ENCODE results near the gene C3. TPM values are rescaled to one million over a fixed set of nuclear protein-coding genes. Genes with fewer than 3 reads are reported as not detected.
"Not testable (repeated sequence)": the region's sequence is repeated elsewhere in the genome, so short reads cannot be mapped to it uniquely, and the experiment has no call there.

The C3 gene
- total RNA-seq, 1 experiment from 2014 or later: 2.2 TPM

GRCh38 chr19:6691342-6691741 lies 29.1 kb downstream of the C3 start:
- no peaks in the 10 kb centered on the region for H3K27me3 ChIP-seq
- H3K36me3 ChIP-seq: no peaks in the 10 kb centered on the region
- H3K9me3 ChIP-seq: no peaks in the 10 kb centered on the region
- H3K4me3 ChIP-seq: no peak overlapping the region
- DNase-seq: no peak

DNA sequence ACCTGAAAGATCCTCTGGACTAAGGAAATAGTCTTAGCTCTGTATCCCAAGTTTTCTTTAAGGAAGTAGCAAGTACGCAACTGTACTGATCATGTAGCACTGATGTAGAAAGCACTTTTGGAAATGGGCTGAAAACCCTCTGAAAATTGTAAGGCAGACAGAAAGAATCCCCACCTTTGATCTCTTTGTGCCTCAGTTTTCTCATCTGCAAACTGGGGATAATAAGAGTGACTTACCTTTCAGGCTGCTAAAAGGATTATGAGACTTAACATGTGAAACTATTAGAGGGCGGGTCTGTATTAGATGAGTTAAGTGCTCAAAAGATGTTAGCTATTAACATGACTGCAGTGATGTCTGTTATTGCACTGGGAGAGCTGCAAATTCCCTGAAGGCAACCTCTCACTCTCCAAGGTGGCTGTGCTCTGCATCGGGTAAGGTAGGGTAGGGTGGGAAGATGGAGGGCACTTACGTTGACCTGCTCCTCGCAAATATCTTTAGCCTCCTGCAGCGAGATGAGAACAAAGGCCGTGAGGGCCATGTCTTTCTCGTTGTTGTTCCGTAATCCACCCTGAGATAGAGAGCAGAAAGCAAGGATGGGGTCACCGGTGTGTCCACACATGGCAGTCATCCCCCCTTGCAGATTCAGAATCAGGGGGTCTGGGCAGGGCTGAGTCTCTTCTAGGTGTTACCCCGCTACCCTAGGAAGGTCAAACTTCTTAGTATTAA lies 30.1 kb downstream of the C3 start:
- no peak for DNase-seq
- Histone ChIP-seq H3K4me3 (no peak overlapping the region), H3K27me3 (no peaks in the 10 kb centered on the region), H3K36me3 (no peaks in the 10 kb centered on the region), H3K9me3 (no peaks in the 10 kb centered on the region)

DNA sequence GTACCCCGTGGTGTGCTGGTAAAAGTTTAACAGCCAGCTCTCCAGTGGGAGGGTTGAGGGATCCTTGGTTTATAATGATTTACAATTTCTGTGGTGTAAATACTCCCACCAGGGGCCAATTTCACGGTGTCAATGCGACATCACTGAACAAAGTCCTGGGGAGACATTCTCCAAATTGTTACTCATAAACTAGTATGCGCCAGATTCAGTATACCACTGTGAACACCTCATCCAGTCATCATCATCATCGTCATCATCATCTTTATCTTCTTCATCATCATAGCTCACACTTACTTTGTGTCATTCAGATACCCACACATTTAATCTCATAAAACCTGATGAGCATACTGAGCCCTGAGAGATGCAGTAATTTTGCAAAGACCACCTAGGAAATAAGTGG lies 33.3 kb downstream of the C3 start:
- no peak for DNase-seq
- Histone ChIP-seq H3K27me3 (no peaks in the 10 kb centered on the region), H3K36me3 (no peaks in the 10 kb centered on the region), H3K4me3 (no peak overlapping the region), H3K9me3 (no peaks in the 10 kb centered on the region)

- Histone ChIP-seq H3K36me3 (no peaks in the 10 kb centered on the region), H3K27me3 (no peaks in the 10 kb centered on the region), H3K9me3 (no peaks in the 10 kb centered on the region), H3K4me3 (no peak overlapping the region)
- DNase-seq: no peak
Measured at GRCh38 chr19:6686628-6686975, 33.8 kb downstream of the C3 start.

- Histone ChIP-seq H3K4me3 (no peak overlapping the region), H3K36me3 (no peaks in the 10 kb centered on the region), H3K27me3 (no peaks in the 10 kb centered on the region), H3K9me3 (no peaks in the 10 kb centered on the region)
- no peak for DNase-seq
Measured at GRCh38 chr19:6685962-6686627, 34.4 kb downstream of the C3 start.

DNA sequence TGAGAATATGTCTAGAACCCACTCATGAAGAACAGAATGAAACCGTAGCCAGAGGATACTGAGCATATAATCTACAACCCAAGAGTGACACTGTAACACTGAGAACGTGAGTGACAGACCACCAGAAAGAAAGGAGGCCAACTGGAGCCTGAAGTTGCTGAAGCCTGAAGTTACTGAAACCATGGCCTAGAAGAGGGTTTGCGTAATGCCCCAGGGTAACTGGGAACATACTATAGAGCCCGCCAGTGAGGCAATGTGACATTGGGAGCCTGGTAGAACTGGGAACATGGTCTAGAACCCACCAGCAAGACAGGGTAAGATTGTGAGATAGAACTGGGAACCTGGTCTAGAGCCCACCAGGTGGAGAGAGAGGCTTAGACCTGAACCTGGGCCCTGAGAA lies 35.0 kb downstream of the C3 start:
- no peaks in the 10 kb centered on the region for H3K9me3 ChIP-seq
- no peaks in the 10 kb centered on the region for H3K27me3 ChIP-seq

GRCh38 chr19:6683971-6684370 lies 36.5 kb downstream of the C3 start:
- no peaks in the 10 kb centered on the region for H3K27me3 ChIP-seq
- no peaks in the 10 kb centered on the region for H3K36me3 ChIP-seq
- no peak for DNase-seq
- no peaks in the 10 kb centered on the region for H3K9me3 ChIP-seq
- no peak overlapping the region for H3K4me3 ChIP-seq

More for the DNA sequence above, 35.0 kb downstream of the C3 start:
- DNase-seq: no peak
- no peak overlapping the region for H3K4me3 ChIP-seq
- no peaks in the 10 kb centered on the region for H3K36me3 ChIP-seq

DNA sequence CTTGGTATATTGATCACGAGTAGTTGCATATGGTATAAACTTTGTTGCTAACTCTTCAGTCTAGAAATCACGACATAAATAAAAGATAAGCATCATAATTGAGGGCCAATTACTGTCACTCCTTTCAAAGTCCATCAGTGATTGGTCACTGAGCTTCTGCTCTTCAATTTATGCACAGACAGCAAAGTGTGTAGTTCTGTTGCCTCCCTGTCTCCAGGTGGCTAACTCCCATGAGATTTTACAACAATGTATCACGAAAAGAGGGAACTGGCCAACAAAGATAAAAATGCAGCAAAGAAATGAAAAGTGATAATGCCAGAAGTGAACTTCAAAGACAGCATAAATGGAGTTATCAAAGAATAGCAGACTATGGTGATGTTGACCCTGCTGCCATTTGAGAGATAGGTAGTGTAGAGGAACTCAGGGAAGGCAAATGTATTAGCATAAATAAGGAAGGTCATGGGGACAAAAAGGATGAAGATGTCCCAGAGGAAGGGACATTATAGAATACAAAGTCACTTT lies 37.8 kb downstream of the C3 start:
- Histone ChIP-seq H3K4me3 (no peak overlapping the region), H3K9me3 (no peaks in the 10 kb centered on the region), H3K36me3 (no peaks in the 10 kb centered on the region), H3K27me3 (no peaks in the 10 kb centered on the region)
- no peak for DNase-seq

- Histone ChIP-seq H3K27me3 (no peaks in the 10 kb centered on the region), H3K36me3 (no peaks in the 10 kb centered on the region), H3K9me3 (no peaks in the 10 kb centered on the region), H3K4me3 (no peak overlapping the region)
- no peak for DNase-seq
Measured at GRCh38 chr19:6680141-6680540, 40.3 kb downstream of the C3 start.

GRCh38 chr19:6679139-6679538 lies 41.3 kb downstream of the C3 start:
- Histone ChIP-seq H3K27me3 (no peaks in the 10 kb centered on the region), H3K4me3 (no peak overlapping the region), H3K9me3 (no peaks in the 10 kb centered on the region), H3K36me3 (no peaks in the 10 kb centered on the region)
- no peak for DNase-seq

- H3K9me3 ChIP-seq: no peaks in the 10 kb centered on the region
- H3K36me3 ChIP-seq: no peaks in the 10 kb centered on the region
Measured at GRCh38 chr19:6678690-6679109, 41.8 kb downstream of the C3 start.

DNA sequence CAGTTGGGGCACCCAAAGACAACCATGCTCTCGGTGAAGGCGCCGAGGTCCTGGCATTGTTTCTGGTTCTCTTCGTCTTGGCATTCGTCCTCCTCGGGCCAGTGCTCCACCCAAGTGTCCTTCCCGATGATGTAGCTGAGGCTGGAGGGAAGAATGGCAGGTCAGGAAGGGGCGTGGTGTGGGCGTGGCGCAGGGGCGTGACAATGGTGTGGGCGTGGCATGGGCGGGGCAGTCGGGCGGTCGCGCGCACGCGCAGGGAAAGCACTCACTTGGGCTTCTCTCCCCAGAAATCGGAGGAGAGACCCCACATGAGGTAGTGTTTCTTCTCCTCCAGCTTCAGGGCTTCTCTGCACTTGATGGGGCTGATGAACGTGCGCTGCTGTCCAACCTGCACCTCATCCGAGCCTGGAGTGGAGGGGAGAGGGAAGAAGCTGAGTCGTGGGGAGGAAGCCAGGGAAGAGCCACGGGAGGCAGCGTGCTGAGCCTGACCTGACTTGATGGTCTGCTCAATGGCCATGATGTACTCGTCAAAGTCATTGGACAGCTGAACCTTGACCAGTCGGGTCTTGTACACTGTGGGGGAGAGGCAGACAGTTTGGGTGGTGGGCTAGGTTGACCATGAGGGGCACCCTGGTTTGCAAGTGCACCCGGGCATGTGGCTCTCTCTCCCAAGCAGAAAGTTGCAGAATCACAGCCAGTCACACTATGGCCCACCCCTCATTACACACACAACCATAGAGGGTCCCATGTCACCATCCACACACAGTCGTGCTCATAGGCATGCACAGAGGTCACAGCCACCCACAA lies 42.4 kb downstream of the C3 start:
- no peaks in the 10 kb centered on the region for H3K27me3 ChIP-seq
- DNase-seq: no peak
- no peaks in the 10 kb centered on the region for H3K9me3 ChIP-seq
- no peak overlapping the region for H3K4me3 ChIP-seq
- H3K36me3 ChIP-seq: no peaks in the 10 kb centered on the region

More at GRCh38 chr19:6678690-6679109, 41.8 kb downstream of the C3 start:
- H3K27me3 ChIP-seq: no peaks in the 10 kb centered on the region
- no peak overlapping the region for H3K4me3 ChIP-seq
- DNase-seq: no peak

DNA sequence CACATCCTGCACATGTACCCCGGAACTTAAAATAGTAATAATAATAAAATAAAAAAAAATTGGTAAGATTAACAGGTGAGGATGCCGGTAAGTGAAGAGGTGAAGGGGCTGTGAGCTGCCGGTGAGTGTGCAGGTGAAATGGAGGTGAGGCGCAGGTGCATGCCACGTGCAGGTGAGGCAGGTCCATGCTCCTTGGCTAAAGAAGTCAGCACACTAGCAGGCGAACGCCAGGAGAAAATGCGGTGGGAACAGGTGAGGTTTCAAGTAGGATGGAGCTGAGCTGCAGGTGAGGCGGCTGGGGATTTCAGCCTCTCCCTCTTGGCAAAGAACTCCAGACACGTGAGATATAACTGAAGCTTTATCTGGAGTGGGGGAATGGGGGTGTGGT lies 43.0 kb downstream of the C3 start:
- Histone ChIP-seq H3K9me3 (no peaks in the 10 kb centered on the region), H3K36me3 (no peaks in the 10 kb centered on the region), H3K4me3 (no peak overlapping the region), H3K27me3 (no peaks in the 10 kb centered on the region)
- DNase-seq: no peak

DNA sequence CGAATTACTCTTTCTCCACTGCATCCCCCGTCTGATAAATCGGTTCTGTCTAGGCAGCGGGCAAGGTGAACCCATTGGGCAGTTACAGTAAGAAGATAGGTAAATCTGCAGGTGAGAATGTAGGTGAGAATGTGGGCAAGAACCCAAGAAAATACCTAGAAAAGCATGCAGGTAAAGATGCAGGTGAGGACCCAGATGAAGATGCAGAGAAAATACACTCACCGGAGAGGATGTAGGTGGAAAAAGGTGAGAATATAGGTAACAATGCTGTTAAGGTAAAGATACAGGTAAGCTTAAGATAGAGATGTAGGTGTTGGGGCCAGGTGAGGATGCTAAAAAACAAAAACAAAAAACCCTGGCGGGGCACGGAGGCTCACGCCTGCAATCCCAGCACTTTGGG lies 44.2 kb downstream of the C3 start:
- no peak overlapping the region for H3K4me3 ChIP-seq
- no peaks in the 10 kb centered on the region for H3K36me3 ChIP-seq
- DNase-seq: no peak
- no peaks in the 10 kb centered on the region for H3K27me3 ChIP-seq
- H3K9me3 ChIP-seq: no peaks in the 10 kb centered on the region

DNA sequence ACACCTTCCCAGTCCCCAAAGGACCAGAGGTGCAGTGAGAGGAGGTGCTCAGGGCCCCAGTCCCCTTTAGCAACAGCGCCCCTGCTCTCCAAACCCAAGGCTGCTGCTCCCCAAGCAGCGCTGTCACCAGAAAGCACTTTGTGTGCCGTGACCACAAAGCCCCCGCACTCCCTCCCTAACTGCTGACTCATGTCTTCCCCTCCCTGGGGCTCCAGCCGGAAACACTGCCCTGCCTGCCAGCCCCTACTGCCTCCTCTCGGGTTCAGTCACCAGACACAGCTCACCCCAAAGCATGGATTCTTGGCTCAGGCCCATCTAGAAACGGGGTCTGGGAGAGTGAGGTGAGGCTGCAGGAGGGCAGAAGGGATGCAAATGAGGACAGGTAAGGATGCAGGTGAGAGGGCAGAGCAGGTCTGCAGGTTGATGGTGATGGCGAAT lies 45.6 kb downstream of the C3 start:
- Histone ChIP-seq H3K9me3 (no peaks in the 10 kb centered on the region), H3K27me3 (no peaks in the 10 kb centered on the region), H3K4me3 (no peak overlapping the region), H3K36me3 (no peaks in the 10 kb centered on the region)
- DNase-seq: peak; percentile 71

GRCh38 chr19:6674408-6674807 lies 46.0 kb downstream of the C3 start:
- H3K4me3 ChIP-seq, H3K36me3 ChIP-seq, H3K27me3 ChIP-seq, H3K9me3 ChIP-seq, DNase-seq: not testable (repeated sequence)

GRCh38 chr19:6672693-6673290 lies 47.7 kb downstream of the C3 start:
- no peaks in the 10 kb centered on the region for H3K27me3 ChIP-seq
- H3K4me3 ChIP-seq: no peak overlapping the region
- no peak for DNase-seq
- H3K36me3 ChIP-seq: no peaks in the 10 kb centered on the region
- no peaks in the 10 kb centered on the region for H3K9me3 ChIP-seq

Data from MG63 (cell line).